Liver (tissue), 2 donors: ENCODE measurements around the gene IMPG1.

Experiments used
- CTCF ChIP-seq: fragments of 150-350 bp; IDR thresholded peaks from 2 replicates; pipeline ENCODE4 v1.5.1; 2017; ENCODE audit warnings: improper control_type of control experiment, low read depth, low read length; ENCODE audit not compliant: missing input control
- MAX ChIP-seq: IDR thresholded peaks from 2 replicates; pipeline ENCODE4 v1.6.1; 2016; ENCODE audit warnings: antibody characterized with exemption
- YY1 ChIP-seq: IDR thresholded peaks from 2 replicates; pipeline ENCODE4 v1.6.1; 2016; ENCODE audit warnings: antibody characterized with exemption, mild to moderate bottlenecking
- donor health status: healthy.

- TF ChIP-seq CTCF (no peak), YY1 (no peak), MAX (no peak)
Observed at GRCh38 chr6:76072562-76072961, at the start of gene IMPG1.
